ACC112 (cell line): ENCODE results near the gene PIK3R3.

Experiments used
- H2AFZ ChIP-seq: fragments of 200-600 bp; sonication (generic); one replicate; pipeline ENCODE4 v1.6.0; 2017; ENCODE audit warnings: antibody characterized with exemption, low read length; ENCODE audit not compliant: unreplicated experiment
- H3K27ac ChIP-seq: fragments of 200-600 bp; sonication (generic); 2 replicates; pipeline ENCODE4 v1.5.1; 2014; ENCODE audit warnings: low read depth, mild to moderate bottlenecking, antibody characterized with exemption, low read length, moderate library complexity
- H3K27me3 ChIP-seq: fragments of 200-600 bp; sonication (generic); 2 replicates; pipeline ENCODE4 v1.6.1; 2014; ENCODE audit warnings: mild to moderate bottlenecking, antibody characterized with exemption, low read length, moderate library complexity, mixed read lengths; ENCODE audit not compliant: insufficient read depth
- H3K36me3 ChIP-seq: fragments of 200-600 bp; sonication (generic); 2 replicates; pipeline ENCODE4 v1.6.1; 2016; ENCODE audit warnings: mild to moderate bottlenecking, antibody characterized with exemption, low read length, moderate library complexity, mixed read lengths; ENCODE audit not compliant: insufficient read depth
- H3K4me1 ChIP-seq: fragments of 200-600 bp; sonication (generic); one replicate; pipeline ENCODE4 v1.6.1; 2016; ENCODE audit warnings: low read length, mixed read lengths; ENCODE audit not compliant: insufficient read depth, unreplicated experiment, control insufficient read depth
- H3K4me3 ChIP-seq: fragments of 200-600 bp; sonication (generic); 2 replicates; pipeline ENCODE4 v1.5.1; 2014; ENCODE audit warnings: mild to moderate bottlenecking, low read depth, low read length
- H3K79me2 ChIP-seq: fragments of 200-600 bp; sonication (generic); one replicate; pipeline ENCODE4 v1.6.0; 2016; ENCODE audit warnings: low read length; ENCODE audit not compliant: control insufficient read depth, unreplicated experiment, insufficient read depth

Gene PIK3R3

GRCh38 chr1:46084553-46085451 lies 47.6 kb downstream of the PIK3R3 start:
- H3K79me2 ChIP-seq = peaks cover 3% of the 10 kb centered on the region
- peak overlapping the region; percentile 48 for H2AFZ ChIP-seq
- 0 out of 2 replicates have a peak, but pooled peaks cover 4% of the 10 kb centered on the region for H3K36me3 ChIP-seq
- H3K27me3 ChIP-seq = no peaks in the 10 kb centered on the region
- peaks cover 25% of the 10 kb centered on the region for H3K4me1 ChIP-seq
- peak overlapping the region; percentile 44 for H3K4me3 ChIP-seq
- H3K27ac ChIP-seq = peak overlapping the region; percentile 77

DNA sequence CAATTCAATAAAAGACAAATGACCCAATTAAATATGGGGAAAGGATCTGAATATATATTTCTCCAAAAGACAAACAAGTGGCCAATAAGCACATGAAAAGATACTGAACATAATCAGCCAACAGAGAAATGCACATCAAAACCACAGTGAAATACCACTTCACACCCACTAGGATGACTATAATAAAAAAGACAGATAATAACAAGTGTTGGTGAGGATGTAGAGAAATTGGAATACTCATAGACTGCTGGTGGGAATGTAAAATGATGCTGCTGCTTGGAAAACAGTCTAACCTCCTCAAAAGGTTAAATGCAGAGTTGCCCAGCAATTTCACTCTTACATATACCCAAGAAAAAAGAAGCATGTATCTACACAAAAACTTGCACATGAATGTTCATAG lies 48.9 kb downstream of the PIK3R3 start:
- H3K36me3 ChIP-seq = 0 out of 2 replicates have a peak, but pooled peaks cover 4% of the 10 kb centered on the region
- H3K79me2 ChIP-seq = peaks cover 3% of the 10 kb centered on the region
- H2AFZ ChIP-seq = no peak overlapping the region
- H3K4me3 ChIP-seq = no peak overlapping the region
- H3K27me3 ChIP-seq = no peaks in the 10 kb centered on the region
- peak overlapping the region; percentile 77 for H3K27ac ChIP-seq
- H3K4me1 ChIP-seq = peaks cover 25% of the 10 kb centered on the region

GRCh38 chr1:46081619-46082018 lies 50.8 kb downstream of the PIK3R3 start:
- H3K36me3 ChIP-seq = 0 out of 2 replicates have a peak, but pooled peaks cover 4% of the 10 kb centered on the region
- peaks cover 3% of the 10 kb centered on the region for H3K79me2 ChIP-seq
- peaks cover 29% of the 10 kb centered on the region for H3K4me1 ChIP-seq
- H3K27ac ChIP-seq = no peak overlapping the region
- H3K4me3 ChIP-seq = no peak overlapping the region
- H2AFZ ChIP-seq = no peak overlapping the region
- H3K27me3 ChIP-seq = no peaks in the 10 kb centered on the region

DNA sequence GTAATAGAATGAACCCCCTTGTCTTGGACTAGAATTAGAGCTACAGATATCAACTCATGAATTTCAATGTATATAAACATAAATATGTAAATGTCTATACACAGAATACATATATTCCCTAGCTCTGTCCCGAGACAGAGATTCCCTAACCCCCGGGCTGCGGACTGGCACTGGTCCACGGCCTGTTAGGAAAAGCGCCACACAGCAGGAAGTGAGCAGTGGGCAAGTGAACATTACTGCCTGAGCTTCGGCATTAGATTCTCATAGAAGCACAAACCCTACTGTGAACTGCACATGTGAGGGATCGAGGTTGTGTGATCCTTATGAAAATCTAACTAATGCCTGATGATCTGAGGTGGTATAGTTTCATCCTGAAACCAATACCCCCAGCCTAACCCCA lies 51.2 kb downstream of the PIK3R3 start:
- no peak overlapping the region for H3K27ac ChIP-seq
- H3K4me3 ChIP-seq = no peak overlapping the region
- H3K36me3 ChIP-seq = 0 out of 2 replicates have a peak, but pooled peaks cover 4% of the 10 kb centered on the region
- H3K79me2 ChIP-seq = peaks cover 3% of the 10 kb centered on the region
- no peak overlapping the region for H2AFZ ChIP-seq
- H3K27me3 ChIP-seq = no peaks in the 10 kb centered on the region
- peaks cover 26% of the 10 kb centered on the region for H3K4me1 ChIP-seq

- Histone ChIP-seq H2AFZ (no peak overlapping the region), H3K27ac (no peak overlapping the region), H3K36me3 (0 out of 2 replicates have a peak, but pooled peaks cover 4% of the 10 kb centered on the region), H3K27me3 (no peaks in the 10 kb centered on the region), H3K4me1 (peaks cover 23% of the 10 kb centered on the region), H3K4me3 (no peak overlapping the region), H3K79me2 (peaks cover 3% of the 10 kb centered on the region)
Observed at GRCh38 chr1:46080257-46080656, 52.2 kb downstream of the PIK3R3 start.

GRCh38 chr1:46077644-46078043 lies 54.8 kb downstream of the PIK3R3 start:
- Histone ChIP-seq H3K27ac (no peak overlapping the region), H3K36me3 (no peaks in the 10 kb centered on the region; the same call in 1 of the 2 replicates), H3K4me3 (no peak overlapping the region), H3K4me1 (peaks cover 6% of the 10 kb centered on the region), H2AFZ (peak overlapping the region; percentile 12), H3K27me3 (no peaks in the 10 kb centered on the region), H3K79me2 (no peaks in the 10 kb centered on the region)

DNA sequence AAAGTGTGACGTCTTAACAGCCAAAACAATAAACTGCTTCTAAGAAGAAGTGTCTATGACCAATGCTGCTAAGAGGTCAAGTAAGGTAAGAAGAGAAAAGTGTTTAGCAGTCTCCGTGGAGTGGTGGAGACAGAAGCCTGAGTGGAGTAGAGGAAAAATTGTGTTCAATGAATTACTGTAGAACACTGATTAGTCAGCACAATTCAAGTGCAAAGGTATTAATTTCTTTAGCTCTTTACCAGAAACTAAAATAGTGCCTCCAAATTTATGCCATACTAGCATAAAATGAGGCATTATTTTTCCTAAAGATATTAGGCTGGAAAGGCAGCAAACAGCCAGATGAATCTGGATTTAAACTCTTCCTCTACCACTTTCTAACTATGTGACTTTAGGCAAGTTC lies 56.1 kb downstream of the PIK3R3 start:
- Histone ChIP-seq H3K79me2 (no peaks in the 10 kb centered on the region), H2AFZ (no peak overlapping the region), H3K36me3 (no peaks in the 10 kb centered on the region; the same call in 1 of the 2 replicates), H3K27me3 (no peaks in the 10 kb centered on the region), H3K4me1 (peaks cover 6% of the 10 kb centered on the region), H3K4me3 (no peak overlapping the region), H3K27ac (no peak overlapping the region)

DNA sequence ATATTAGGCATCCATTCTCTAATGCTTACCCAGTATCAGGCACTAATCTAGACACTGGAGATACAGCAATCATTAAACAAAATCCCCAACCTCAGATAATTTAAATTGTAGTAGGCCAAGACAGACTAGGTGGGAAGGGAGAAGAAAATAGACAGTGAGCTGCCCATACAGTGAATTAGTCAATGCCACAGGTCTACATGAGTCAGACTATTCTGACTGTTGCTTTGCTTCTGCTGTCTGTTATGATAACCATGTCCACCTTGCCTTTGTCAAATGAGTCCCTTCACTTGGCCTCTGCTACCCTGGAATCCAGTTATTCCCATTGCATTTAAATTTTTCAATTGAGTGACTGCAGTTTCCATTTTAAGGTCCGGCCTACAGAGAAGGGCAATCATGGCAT lies 59.5 kb downstream of the PIK3R3 start:
- Histone ChIP-seq H3K27ac (no peak overlapping the region), H3K79me2 (no peaks in the 10 kb centered on the region), H3K4me1 (peaks cover 6% of the 10 kb centered on the region), H2AFZ (no peak overlapping the region), H3K27me3 (no peaks in the 10 kb centered on the region), H3K36me3 (peaks cover 3% of the 10 kb centered on the region; the same call in 1 of the 2 replicates), H3K4me3 (no peak overlapping the region)

DNA sequence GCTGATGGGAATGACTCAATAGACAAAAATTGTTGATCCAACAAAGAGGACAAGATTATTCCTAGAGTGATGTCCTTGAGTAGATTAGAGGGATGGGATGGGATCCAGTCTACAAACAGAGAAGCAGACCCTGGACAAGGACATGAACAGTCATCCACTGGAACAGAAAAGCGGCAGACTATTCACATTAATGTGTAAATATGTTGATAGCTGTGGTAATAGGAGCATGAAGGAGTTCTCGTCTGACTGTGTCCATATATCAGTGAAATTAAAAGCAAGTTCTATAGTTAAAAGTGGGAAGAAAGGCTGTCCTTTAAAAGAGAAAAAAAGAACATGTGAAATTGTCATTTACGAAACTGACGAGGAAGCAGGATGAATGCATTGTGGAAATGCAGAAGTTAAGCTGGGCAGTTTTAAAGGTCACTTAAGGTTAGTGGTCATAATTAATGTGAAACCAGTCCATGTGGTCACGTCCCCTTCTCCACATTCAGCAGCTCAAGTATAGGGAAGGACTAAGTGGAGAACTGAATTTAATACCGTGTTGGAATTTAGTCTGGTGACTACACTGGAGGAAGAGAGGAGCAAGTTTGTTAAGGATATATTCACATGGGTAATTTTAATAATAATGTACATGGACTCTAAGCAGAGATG lies 62.1 kb downstream of the PIK3R3 start:
- H3K27ac ChIP-seq = no peak overlapping the region
- peaks cover 3% of the 10 kb centered on the region; the same call in 1 of the 2 replicates for H3K36me3 ChIP-seq

GRCh38 chr1:46068525-46068924 lies 63.9 kb downstream of the PIK3R3 start:
- Histone ChIP-seq H3K79me2 (no peaks in the 10 kb centered on the region), H3K27me3 (no peaks in the 10 kb centered on the region), H3K4me1 (peaks cover 8% of the 10 kb centered on the region), H2AFZ (no peak overlapping the region), H3K27ac (no peak overlapping the region), H3K36me3 (peaks cover 3% of the 10 kb centered on the region; the same call in 1 of the 2 replicates), H3K4me3 (no peak overlapping the region)

More for the DNA sequence above, 62.1 kb downstream of the PIK3R3 start:
- Histone ChIP-seq H3K4me3 (no peak overlapping the region), H2AFZ (no peak overlapping the region), H3K27me3 (no peaks in the 10 kb centered on the region), H3K79me2 (no peaks in the 10 kb centered on the region), H3K4me1 (peaks cover 2% of the 10 kb centered on the region)
